PC-9 (cell line): Measurements from ENCODE around the gene USP3.

Experiments
- EZH2 ChIP-seq: fragments of 200-600 bp; sonication (generic); IDR thresholded peaks from 2 replicates; pipeline ENCODE4 v1.8.0; 2017; ENCODE audit warnings: antibody characterized with exemption, low read depth
- TF ChIP-seq, protein P1 (sequence below): fragments of 200-600 bp; sonication (generic); conservative IDR thresholded peaks from 2 replicates; pipeline ENCODE4 v1.6.1; 2017; ENCODE audit warnings: mixed run types, antibody characterized with exemption, mild to moderate bottlenecking, moderate library complexity

DNA sequence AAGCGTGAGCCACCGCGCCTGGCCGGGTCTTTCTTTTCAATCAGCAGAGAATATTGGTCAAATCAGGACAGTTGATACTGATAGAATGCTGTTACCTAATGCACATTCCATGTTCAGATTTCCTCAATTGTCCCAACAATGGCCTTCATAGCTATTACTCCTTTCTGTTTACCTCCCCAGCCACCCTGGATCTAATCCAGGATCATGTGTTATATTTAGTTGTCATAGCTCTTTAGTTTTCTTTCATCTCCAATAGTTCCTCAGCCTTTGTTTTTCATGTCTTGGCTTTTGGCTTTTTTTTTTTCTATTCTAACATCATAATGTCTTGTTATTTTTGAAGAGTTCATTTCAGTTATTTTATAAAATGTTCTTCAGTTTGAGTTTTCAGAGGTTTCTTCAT, 14.6 kb downstream of the USP3 start:
- TF ChIP-seq, protein P1, sequence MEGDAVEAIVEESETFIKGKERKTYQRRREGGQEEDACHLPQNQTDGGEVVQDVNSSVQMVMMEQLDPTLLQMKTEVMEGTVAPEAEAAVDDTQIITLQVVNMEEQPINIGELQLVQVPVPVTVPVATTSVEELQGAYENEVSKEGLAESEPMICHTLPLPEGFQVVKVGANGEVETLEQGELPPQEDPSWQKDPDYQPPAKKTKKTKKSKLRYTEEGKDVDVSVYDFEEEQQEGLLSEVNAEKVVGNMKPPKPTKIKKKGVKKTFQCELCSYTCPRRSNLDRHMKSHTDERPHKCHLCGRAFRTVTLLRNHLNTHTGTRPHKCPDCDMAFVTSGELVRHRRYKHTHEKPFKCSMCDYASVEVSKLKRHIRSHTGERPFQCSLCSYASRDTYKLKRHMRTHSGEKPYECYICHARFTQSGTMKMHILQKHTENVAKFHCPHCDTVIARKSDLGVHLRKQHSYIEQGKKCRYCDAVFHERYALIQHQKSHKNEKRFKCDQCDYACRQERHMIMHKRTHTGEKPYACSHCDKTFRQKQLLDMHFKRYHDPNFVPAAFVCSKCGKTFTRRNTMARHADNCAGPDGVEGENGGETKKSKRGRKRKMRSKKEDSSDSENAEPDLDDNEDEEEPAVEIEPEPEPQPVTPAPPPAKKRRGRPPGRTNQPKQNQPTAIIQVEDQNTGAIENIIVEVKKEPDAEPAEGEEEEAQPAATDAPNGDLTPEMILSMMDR: no peak
- TF ChIP-seq EZH2: no peak
